Ascending aorta (tissue), 2 donors: Measurements from ENCODE around the gene CDIP1. TPM values are rescaled to one million over a fixed set of nuclear protein-coding genes. Genes with fewer than 3 reads are reported as not detected.

ENCODE experiments used
- DNase-seq, 2 donors: peaks; one replicate each; pipeline ENCODE4 v3.0.0-alpha.2; 2019; ENCODE audit warnings: low spot score in 2 of 2
- H3K27ac ChIP-seq, 2 donors: fragments of 200-600 bp; sonication (generic); one replicate each; pipeline ENCODE4 v1.5.1; 2016 to 2017; ENCODE audit warnings: mild to moderate bottlenecking in 1 of 2
- H3K27me3 ChIP-seq: fragments of 200-600 bp; sonication (generic); one replicate; pipeline ENCODE4 v1.5.1; 2017
- H3K36me3 ChIP-seq, 2 donors: fragments of 200-600 bp; sonication (generic); one replicate each; pipeline ENCODE4 v1.5.1; 2016
- H3K4me1 ChIP-seq, 2 donors: fragments of 200-600 bp; sonication (generic); one replicate each; pipeline ENCODE4 v1.5.1; 2016 to 2017; ENCODE audit warnings: mild to moderate bottlenecking in 1 of 2
- H3K4me3 ChIP-seq, 2 donors: fragments of 200-600 bp; sonication (generic); one replicate each; pipeline ENCODE4 v1.5.1; 2016 to 2017; ENCODE audit warnings: mild to moderate bottlenecking in 1 of 2
- H3K9me3 ChIP-seq, 2 donors: fragments of 200-600 bp; sonication (generic); one replicate each; pipeline ENCODE4 v1.5.1; 2016
- CTCF ChIP-seq, 3 experiments: fragments of 200-600 bp in 2 of 3; fragments of 450-650 bp in 1 of 3; sonication (generic) in 2 of 3; IDR thresholded peaks; one replicate each; pipeline ENCODE4 v1.5.1; 2016 to 2019; ENCODE audit warnings: antibody characterized with exemption in 3 of 3, mild to moderate bottlenecking in 1 of 3, moderate library complexity in 1 of 3
- intact Hi-C: fragments of 100-400 bp; cut with DNase I; formaldehyde crosslinking; loops from one replicate; pipeline ENCODE4 v1.15.1; 2023
- total RNA-seq: library from RNA; depleted of rRNA; stranded (reverse); fragments of >200 nt; gene quantifications from one replicate; pipeline ENCODE4 v1.1.0, GENCODE V29; 2016

Gene CDIP1
- total RNA-seq, 1 donor from 2014 or later: 36.9 TPM

- intact Hi-C loops: no loop called here
- TF ChIP-seq CTCF (IDR thresholded peaks at IDR 0.05): no peak
- Histone ChIP-seq H3K27ac (no peak overlapping the region), H3K4me1 (no peaks in the 10 kb centered on the region), H3K27me3 (no peaks in the 10 kb centered on the region), H3K36me3 (no peaks in the 10 kb centered on the region), H3K4me3 (no peak overlapping the region), H3K9me3 (no peaks in the 10 kb centered on the region)
- DNase-seq: no peak
These were observed 27.6 kb upstream of the CDIP1 start for GRCh38 chr16:4566144-4566543.

GRCh38 chr16:4564661-4565267 lies 26.2 kb upstream of the CDIP1 start:
- Histone ChIP-seq H3K4me3 (no peak overlapping the region), H3K9me3 (no peaks in the 10 kb centered on the region), H3K27ac (no peak overlapping the region), H3K27me3 (no peaks in the 10 kb centered on the region), H3K4me1 (no peaks in the 10 kb centered on the region), H3K36me3 (no peaks in the 10 kb centered on the region)
- TF ChIP-seq CTCF (IDR thresholded peaks at IDR 0.05): no peak
- no peak for DNase-seq
- intact Hi-C loops: no loop called here

GRCh38 chr16:4561596-4561995 lies 23.0 kb upstream of the CDIP1 start:
- intact Hi-C loops: no loop called here
- no peak for TF ChIP-seq CTCF (IDR thresholded peaks at IDR 0.05)
- Histone ChIP-seq H3K9me3 (no peaks in the 10 kb centered on the region), H3K4me1 (no peaks in the 10 kb centered on the region), H3K4me3 (no peak overlapping the region), H3K27ac (no peak overlapping the region), H3K27me3 (no peaks in the 10 kb centered on the region), H3K36me3 (no peaks in the 10 kb centered on the region)
- DNase-seq: no peak

GRCh38 chr16:4557973-4558372 lies 19.4 kb upstream of the CDIP1 start:
- Histone ChIP-seq H3K9me3 (no peaks in the 10 kb centered on the region), H3K4me1 (no peaks in the 10 kb centered on the region), H3K27ac (no peak overlapping the region), H3K27me3 (no peaks in the 10 kb centered on the region), H3K4me3 (no peak overlapping the region), H3K36me3 (no peaks in the 10 kb centered on the region)
- intact Hi-C loops: no loop called here
- no peak for DNase-seq
- TF ChIP-seq CTCF (IDR thresholded peaks at IDR 0.05): no peak

GRCh38 chr16:4556580-4556979 lies 18.0 kb upstream of the CDIP1 start:
- intact Hi-C loops: no loop called here

More at GRCh38 chr16:4556580-4556979, 18.0 kb upstream of the CDIP1 start:
- H3K4me1 ChIP-seq: no peaks in the 10 kb centered on the region
- H3K27ac ChIP-seq: no peak overlapping the region
- H3K27me3 ChIP-seq: no peaks in the 10 kb centered on the region
- H3K36me3 ChIP-seq: no peaks in the 10 kb centered on the region
- no peaks in the 10 kb centered on the region for H3K9me3 ChIP-seq
- TF ChIP-seq CTCF (IDR thresholded peaks at IDR 0.05): no peak
- H3K4me3 ChIP-seq: no peak overlapping the region
- no peak for DNase-seq
